ENCODE measurements around the gene HLX.

Gene HLX

GRCh38 chr1:220928320-220928719 lies 49.1 kb downstream of the HLX start:
- DNase-seq = no peak

- DNase-seq = no peak
Observed at GRCh38 chr1:220928725-220929300, 49.6 kb downstream of the HLX start.

GRCh38 chr1:220929304-220929703 lies 50.1 kb downstream of the HLX start:
- no peak for DNase-seq
